Measurements from ENCODE around the gene NPR1.
"Not testable (repeated sequence)": the region's sequence is repeated elsewhere in the genome, so short reads cannot be mapped to it uniquely, and the experiment has no call there.

The NPR1 gene

GRCh38 chr1:153724634-153725033 lies 46.1 kb downstream of the NPR1 start:
- DNase-seq (ENCODE audit: low read depth in 2 of 2), result not testable (repeated sequence)

- DNase-seq (ENCODE audit: low read depth in 2 of 2), result peak; percentile 99 to 100
These were observed 49.2 kb downstream of the NPR1 start, which contains the start of gene INTS3 for GRCh38 chr1:153727463-153728304. INTS3 (plus strand) TSS chr1:153728050; CDS start chr1:153728635, 585 bp downstream.

- DNase-seq (ENCODE audit: low read depth in 2 of 2), result peak; percentile 2 to 16
These were observed 50.0 kb downstream of the NPR1 start for GRCh38 chr1:153728305-153729066.

GRCh38 chr1:153730468-153730988 lies 52.0 kb downstream of the NPR1 start:
- DNase-seq (ENCODE audit: low read depth in 2 of 2), result no peak

- DNase-seq (ENCODE audit: low read depth in 2 of 2), result no peak
These were observed 55.5 kb downstream of the NPR1 start for GRCh38 chr1:153733970-153734369.

GRCh38 chr1:153734396-153735089 lies 56.1 kb downstream of the NPR1 start:
- no peak for DNase-seq (ENCODE audit: low read depth in 2 of 2)

- no peak for DNase-seq (ENCODE audit: low read depth in 2 of 2)
These were observed 56.6 kb downstream of the NPR1 start for GRCh38 chr1:153735090-153735420.

GRCh38 chr1:153741986-153742385 lies 63.5 kb downstream of the NPR1 start:
- DNase-seq (ENCODE audit: low read depth in 2 of 2), result no peak

- no peak for DNase-seq (ENCODE audit: low read depth in 2 of 2)
These were observed 64.1 kb downstream of the NPR1 start for GRCh38 chr1:153742411-153743142.

Measured in stimulated activated CD8-positive, alpha-beta memory T cell treated with anti-CD3 and anti-CD28 coated beads, Interleukin-7, amount 100 ng/mL, for 4 hours (primary cell).